SW480 (cell line): ENCODE results near the gene CLCN6.

Source experiments
- DNase-seq: peaks from one replicate; pipeline ENCODE4 v3.0.0-alpha.2; 2016; ENCODE audit warnings: low spot score

The CLCN6 gene

GRCh38 chr1:11831945-11832725 lies 26.1 kb downstream of the CLCN6 start:
- DNase-seq: no peak

- DNase-seq: no peak
These were observed 27.5 kb downstream of the CLCN6 start for GRCh38 chr1:11833497-11833896.

GRCh38 chr1:11833900-11834299 lies 27.9 kb downstream of the CLCN6 start:
- DNase-seq: no peak

GRCh38 chr1:11835441-11836225 lies 29.6 kb downstream of the CLCN6 start:
- DNase-seq: no peak

- DNase-seq: no peak
These were observed 31.2 kb downstream of the CLCN6 start for GRCh38 chr1:11836955-11837766.

- DNase-seq: no peak
These were observed 31.9 kb downstream of the CLCN6 start for GRCh38 chr1:11837767-11838348.

GRCh38 chr1:11838349-11839272 lies 32.6 kb downstream of the CLCN6 start:
- DNase-seq: peak; percentile 50

GRCh38 chr1:11839727-11840705 lies 34.0 kb downstream of the CLCN6 start:
- no peak for DNase-seq

GRCh38 chr1:11841245-11842153 lies 35.5 kb downstream of the CLCN6 start:
- no peak for DNase-seq

- no peak for DNase-seq
These were observed 36.4 kb downstream of the CLCN6 start for GRCh38 chr1:11842154-11843041.

GRCh38 chr1:11845641-11846335 lies 39.8 kb downstream of the CLCN6 start:
- DNase-seq: no peak

- no peak for DNase-seq
These were observed 41.8 kb downstream of the CLCN6 start, which contains the start of gene NPPA for GRCh38 chr1:11847667-11848372. NPPA (minus strand) TSS chr1:11847783; CDS start chr1:11847684, 99 bp downstream.

- DNase-seq: no peak
These were observed 42.3 kb downstream of the CLCN6 start for GRCh38 chr1:11848373-11848700.

GRCh38 chr1:11850156-11850555 lies 44.2 kb downstream of the CLCN6 start:
- no peak for DNase-seq

- no peak for DNase-seq
These were observed 45.2 kb downstream of the CLCN6 start for GRCh38 chr1:11851180-11851579.

- no peak for DNase-seq
These were observed 48.5 kb downstream of the CLCN6 start for GRCh38 chr1:11854519-11854918.
